GM12875 (cell line): ENCODE data around the gene ARPC4.
A peak's percentile ranks its signal among the peaks of the same experiment; 100 is the strongest.

Experiments
- H3K4me3 ChIP-seq: one replicate; pipeline ENCODE4 v1.5.1; 2011; ENCODE audit warnings: low read depth, low read length, control low read depth
- TF ChIP-seq, protein P1 (sequence below): IDR thresholded peaks from 2 replicates; pipeline ENCODE4 v1.5.1; 2011; ENCODE audit warnings: low read depth, mild to moderate bottlenecking, control low read depth, inconsistent platforms, low read length, moderate library complexity, borderline replicate concordance; ENCODE audit not compliant: insufficient read depth

Gene ARPC4

DNA sequence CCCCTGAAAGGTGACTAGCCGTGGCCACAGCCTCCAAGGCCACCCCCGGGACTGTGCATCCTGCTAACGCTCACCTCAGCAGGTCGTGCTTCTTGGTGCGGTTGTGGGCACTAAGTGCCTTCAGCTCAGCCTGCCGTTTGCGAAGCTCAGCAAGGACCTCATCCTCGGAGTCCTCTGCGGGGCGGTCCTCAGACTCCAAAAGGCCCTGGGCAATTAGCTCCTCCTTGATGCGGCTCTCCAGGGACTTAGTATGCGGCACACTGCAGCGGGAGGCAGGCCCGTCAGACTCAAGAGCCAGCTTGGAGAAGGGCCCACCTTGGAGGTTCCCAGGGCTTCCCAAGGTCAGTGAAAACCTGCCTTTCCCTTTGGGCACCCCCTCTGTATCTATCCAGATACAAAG lies 8.9 kb upstream of the ARPC4 start:
- H3K4me3 ChIP-seq, result no peak overlapping the region
- TF ChIP-seq, protein P1, sequence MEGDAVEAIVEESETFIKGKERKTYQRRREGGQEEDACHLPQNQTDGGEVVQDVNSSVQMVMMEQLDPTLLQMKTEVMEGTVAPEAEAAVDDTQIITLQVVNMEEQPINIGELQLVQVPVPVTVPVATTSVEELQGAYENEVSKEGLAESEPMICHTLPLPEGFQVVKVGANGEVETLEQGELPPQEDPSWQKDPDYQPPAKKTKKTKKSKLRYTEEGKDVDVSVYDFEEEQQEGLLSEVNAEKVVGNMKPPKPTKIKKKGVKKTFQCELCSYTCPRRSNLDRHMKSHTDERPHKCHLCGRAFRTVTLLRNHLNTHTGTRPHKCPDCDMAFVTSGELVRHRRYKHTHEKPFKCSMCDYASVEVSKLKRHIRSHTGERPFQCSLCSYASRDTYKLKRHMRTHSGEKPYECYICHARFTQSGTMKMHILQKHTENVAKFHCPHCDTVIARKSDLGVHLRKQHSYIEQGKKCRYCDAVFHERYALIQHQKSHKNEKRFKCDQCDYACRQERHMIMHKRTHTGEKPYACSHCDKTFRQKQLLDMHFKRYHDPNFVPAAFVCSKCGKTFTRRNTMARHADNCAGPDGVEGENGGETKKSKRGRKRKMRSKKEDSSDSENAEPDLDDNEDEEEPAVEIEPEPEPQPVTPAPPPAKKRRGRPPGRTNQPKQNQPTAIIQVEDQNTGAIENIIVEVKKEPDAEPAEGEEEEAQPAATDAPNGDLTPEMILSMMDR, result no peak

- TF ChIP-seq, protein P1, result no peak
- H3K4me3 ChIP-seq, result no peak overlapping the region
These were observed 7.9 kb upstream of the ARPC4 start for GRCh38 chr3:9784965-9785364.

- H3K4me3 ChIP-seq, result no peak overlapping the region
- TF ChIP-seq, protein P1, result no peak
These were observed 7.3 kb upstream of the ARPC4 start for GRCh38 chr3:9785602-9786001.

GRCh38 chr3:9786209-9786739 lies 6.6 kb upstream of the ARPC4 start:
- TF ChIP-seq, protein P1, result no peak
- no peak overlapping the region for H3K4me3 ChIP-seq

- H3K4me3 ChIP-seq, result no peak overlapping the region
- TF ChIP-seq, protein P1, result peak; percentile 65
These were observed 5.8 kb upstream of the ARPC4 start for GRCh38 chr3:9786825-9787669.

- no peak overlapping the region for H3K4me3 ChIP-seq
- TF ChIP-seq, protein P1, result no peak
These were observed 5.2 kb upstream of the ARPC4 start for GRCh38 chr3:9787714-9788113.

- H3K4me3 ChIP-seq, result peak overlapping the region; percentile 84
- TF ChIP-seq, protein P1, result no peak
These were observed 1.8 kb upstream of the ARPC4 start for GRCh38 chr3:9791127-9791526.
